GM12878 (cell line): ENCODE measurements around the gene FAM229A.

Experiments
- CTCF ChIP-seq, 3 experiments: IDR thresholded peaks in 2 of 3; conservative IDR thresholded peaks in 1 of 3; 2 replicates each; pipeline ENCODE4 v1.5.1; 2011; ENCODE audit warnings: low read depth in 3 of 3, low read length in 3 of 3, mild to moderate bottlenecking in 3 of 3, control low read depth in 2 of 3, moderate library complexity in 2 of 3, inconsistent platforms in 1 of 3, mixed read lengths in 1 of 3; ENCODE audit not compliant: control insufficient read depth in 2 of 3, insufficient read depth in 1 of 3; ENCODE audit errors: extremely low read depth in 1 of 3
- EP300 ChIP-seq, 2 experiments: fragments of 150-350 bp in 1 of 2; IDR thresholded peaks; 2 replicates each; pipeline ENCODE4 v1.6.1; 2011 to 2012; ENCODE audit warnings: low read depth in 2 of 2, low read length in 2 of 2, borderline replicate concordance in 1 of 2, improper control_type of control experiment in 1 of 2, inconsistent platforms in 1 of 2; ENCODE audit not compliant: control insufficient read depth in 1 of 2
- FOS ChIP-seq: IDR thresholded peaks from 3 replicates; pipeline ENCODE4 v1.6.1; 2011; ENCODE audit warnings: borderline replicate concordance; ENCODE audit not compliant: insufficient read length; ENCODE audit errors: extremely low read depth
- HCFC1 ChIP-seq: fragments of 150-350 bp; IDR thresholded peaks from 2 replicates; pipeline ENCODE4 v1.6.1; 2014; ENCODE audit warnings: low read length
- HDAC2 ChIP-seq: fragments of 200-600 bp; sonication (generic); IDR thresholded peaks from 2 replicates; pipeline ENCODE4 v1.6.1; 2017
- HDAC6 ChIP-seq: fragments of 200-600 bp; sonication (generic); IDR thresholded peaks from one replicate; pipeline ENCODE4 v1.8.0; 2017; ENCODE audit warnings: antibody characterized with exemption; ENCODE audit not compliant: unreplicated experiment
- POLR2AphosphoS5 ChIP-seq: IDR thresholded peaks from 2 replicates; pipeline ENCODE4 v1.6.1; 2011; ENCODE audit warnings: mild to moderate bottlenecking, low read length, inconsistent platforms
- RAD21 ChIP-seq: IDR thresholded peaks from 2 replicates; pipeline ENCODE4 v1.6.1; 2011; ENCODE audit warnings: mild to moderate bottlenecking, low read depth, low read length, moderate library complexity; ENCODE audit not compliant: insufficient read depth
- RBBP5 ChIP-seq: fragments of 200-600 bp; sonication (generic); conservative IDR thresholded peaks from 2 replicates; pipeline ENCODE4 v1.6.1; 2016
- TF ChIP-seq, protein P1 (sequence below): IDR thresholded peaks from 2 replicates; pipeline ENCODE4 v1.6.1; 2012; ENCODE audit warnings: mild to moderate bottlenecking, low read depth, low read length

DNA sequence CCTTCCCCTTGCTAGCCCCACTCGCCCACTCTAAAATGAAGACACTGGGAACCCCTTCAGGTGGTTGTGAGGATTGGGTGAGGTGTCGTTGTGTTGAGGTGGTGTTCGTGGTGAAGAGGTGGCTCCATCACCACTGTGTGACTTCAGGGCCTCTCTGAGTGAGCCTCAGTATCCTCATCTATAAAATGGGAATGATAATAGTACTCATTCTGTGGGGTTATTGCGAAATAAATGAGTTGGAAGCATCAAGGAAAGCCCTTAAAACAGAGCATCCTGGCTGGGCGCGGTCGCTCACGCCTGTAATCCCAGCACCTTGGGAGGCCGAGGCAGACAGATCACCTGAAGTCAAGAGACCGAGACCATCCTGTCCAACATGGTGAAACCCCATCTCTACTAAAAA is 19.6 kb downstream of the FAM229A start:
- TF ChIP-seq POLR2AphosphoS5 (no peak), RAD21 (no peak), EP300 (IDR thresholded peaks at IDR 0.05; ENCODE audit: borderline replicate concordance in 1 of 2, control insufficient read depth in 1 of 2, low read depth in 2 of 2, low read length in 2 of 2) (no peak), RBBP5 (no peak), FOS (no peak), CTCF (IDR thresholded peaks at IDR 0.05 in 2 of 3, conservative IDR thresholded peaks at IDR 0.05 in 1 of 3; ENCODE audit: control insufficient read depth in 2 of 3, extremely low read depth in 1 of 3, insufficient read depth in 1 of 3, low read depth in 3 of 3, low read length in 3 of 3) (no peak), HDAC6 (no peak), HDAC2 (no peak), HCFC1 (no peak)
- TF ChIP-seq, protein P1, sequence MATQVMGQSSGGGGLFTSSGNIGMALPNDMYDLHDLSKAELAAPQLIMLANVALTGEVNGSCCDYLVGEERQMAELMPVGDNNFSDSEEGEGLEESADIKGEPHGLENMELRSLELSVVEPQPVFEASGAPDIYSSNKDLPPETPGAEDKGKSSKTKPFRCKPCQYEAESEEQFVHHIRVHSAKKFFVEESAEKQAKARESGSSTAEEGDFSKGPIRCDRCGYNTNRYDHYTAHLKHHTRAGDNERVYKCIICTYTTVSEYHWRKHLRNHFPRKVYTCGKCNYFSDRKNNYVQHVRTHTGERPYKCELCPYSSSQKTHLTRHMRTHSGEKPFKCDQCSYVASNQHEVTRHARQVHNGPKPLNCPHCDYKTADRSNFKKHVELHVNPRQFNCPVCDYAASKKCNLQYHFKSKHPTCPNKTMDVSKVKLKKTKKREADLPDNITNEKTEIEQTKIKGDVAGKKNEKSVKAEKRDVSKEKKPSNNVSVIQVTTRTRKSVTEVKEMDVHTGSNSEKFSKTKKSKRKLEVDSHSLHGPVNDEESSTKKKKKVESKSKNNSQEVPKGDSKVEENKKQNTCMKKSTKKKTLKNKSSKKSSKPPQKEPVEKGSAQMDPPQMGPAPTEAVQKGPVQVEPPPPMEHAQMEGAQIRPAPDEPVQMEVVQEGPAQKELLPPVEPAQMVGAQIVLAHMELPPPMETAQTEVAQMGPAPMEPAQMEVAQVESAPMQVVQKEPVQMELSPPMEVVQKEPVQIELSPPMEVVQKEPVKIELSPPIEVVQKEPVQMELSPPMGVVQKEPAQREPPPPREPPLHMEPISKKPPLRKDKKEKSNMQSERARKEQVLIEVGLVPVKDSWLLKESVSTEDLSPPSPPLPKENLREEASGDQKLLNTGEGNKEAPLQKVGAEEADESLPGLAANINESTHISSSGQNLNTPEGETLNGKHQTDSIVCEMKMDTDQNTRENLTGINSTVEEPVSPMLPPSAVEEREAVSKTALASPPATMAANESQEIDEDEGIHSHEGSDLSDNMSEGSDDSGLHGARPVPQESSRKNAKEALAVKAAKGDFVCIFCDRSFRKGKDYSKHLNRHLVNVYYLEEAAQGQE: no peak
